IMR-90 (cell line): Measurements from ENCODE around the gene PITRM1. TPM values are rescaled to one million over a fixed set of nuclear protein-coding genes. Genes with fewer than 3 reads are reported as not detected.

Experiments used
- ATAC-seq: fragments of 200-7000 bp; cut with Tn5 transposase; 2 replicates; pipeline ENCODE4 v1.9.1; 2020; ENCODE audit warnings: low read depth, mild to moderate bottlenecking, moderate library complexity
- BruUV-seq: library from RNA; stranded (reverse); fragments of 400-500 nt; replicated peaks from 2 replicates; lab custom pipeline; 2021; lab: Mats Ljungman, UMichigan
- CTCF ChIA-PET: fragments of 300-600 bp; formaldehyde crosslinking; extraction: SDS; loops from one replicate; lab custom pipeline; 2021; ENCODE audit warnings: antibody characterized with exemption; lab: Yijun Ruan, JAX
- POLR2A ChIA-PET: fragments of 300-600 bp; sonication (Branson Sonifier 250); formaldehyde crosslinking; loops from one replicate; lab custom pipeline; 2022; ENCODE audit warnings: antibody characterized with exemption; ENCODE audit not compliant: unreplicated experiment; lab: Charles Lee
- DNase-seq: peaks from one replicate; pipeline ENCODE4 v3.0.0; 2013
- H2AFZ ChIP-seq: replicated peaks from 2 replicates; pipeline ENCODE3; 2013; ENCODE audit warnings: low read length, mild to moderate bottlenecking; ENCODE audit not compliant: poor library complexity
- H2AK5ac ChIP-seq: 2 replicates; pipeline ENCODE4 v1.6.1; 2013; ENCODE audit warnings: low read depth, low read length, inconsistent platforms
- H2AK9ac ChIP-seq: replicated peaks from 2 replicates; pipeline ENCODE3; 2013; ENCODE audit warnings: mild to moderate bottlenecking, low read depth, low read length, moderate library complexity; ENCODE audit not compliant: poor library complexity
- H2BK120ac ChIP-seq: 2 replicates; pipeline ENCODE4 v1.6.1; 2013; ENCODE audit warnings: low read depth, low read length, inconsistent platforms
- H2BK15ac ChIP-seq: 3 replicates; pipeline ENCODE4 v1.6.1; 2013; ENCODE audit warnings: low read depth, low read length, inconsistent platforms
- H2BK20ac ChIP-seq: 2 replicates; pipeline ENCODE4 v1.6.1; 2013; ENCODE audit warnings: low read depth, mild to moderate bottlenecking, inconsistent platforms, low read length, moderate library complexity
- H2BK5ac ChIP-seq: 2 replicates; pipeline ENCODE4 v1.6.1; 2013; ENCODE audit warnings: mild to moderate bottlenecking, low read depth, low read length, inconsistent platforms; ENCODE audit not compliant: poor library complexity, severe bottlenecking
- H3K14ac ChIP-seq: replicated peaks from 2 replicates; pipeline ENCODE4 v1.6.1; 2013; ENCODE audit warnings: low read depth, low read length, inconsistent platforms
- H3K18ac ChIP-seq: 2 replicates; pipeline ENCODE4 v1.6.1; 2013; ENCODE audit warnings: low read depth, low read length, control low read depth
- H3K23ac ChIP-seq: 2 replicates; pipeline ENCODE4 v1.6.1; 2013; ENCODE audit warnings: low read depth, low read length, inconsistent platforms
- H3K27ac ChIP-seq: 2 replicates; pipeline ENCODE4 v1.5.1; 2013; ENCODE audit warnings: mild to moderate bottlenecking, control low read depth, low read length; ENCODE audit not compliant: insufficient read depth
- H3K27me3 ChIP-seq: 2 replicates; pipeline ENCODE4 v1.6.1; 2013; ENCODE audit warnings: low read length; ENCODE audit not compliant: control insufficient read depth, insufficient read depth
- H3K36me3 ChIP-seq: 2 replicates; pipeline ENCODE4 v1.6.1; 2013; ENCODE audit warnings: low read length, mixed read lengths; ENCODE audit not compliant: control insufficient read depth, insufficient read depth
- H3K4ac ChIP-seq: 2 replicates; pipeline ENCODE4 v1.6.1; 2013; ENCODE audit warnings: low read depth, low read length, inconsistent platforms
- H3K4me1 ChIP-seq: 2 replicates; pipeline ENCODE4 v1.6.1; 2013; ENCODE audit warnings: low read length, mixed read lengths; ENCODE audit not compliant: control insufficient read depth, insufficient read depth
- H3K4me2 ChIP-seq: 2 replicates; pipeline ENCODE4 v1.6.1; 2013; ENCODE audit warnings: low read depth, mild to moderate bottlenecking, control low read depth, low read length, moderate library complexity
- H3K4me3 ChIP-seq: 2 replicates; pipeline ENCODE4 v1.5.1; 2013; ENCODE audit warnings: low read depth, mild to moderate bottlenecking, control low read depth, low read length, moderate library complexity; ENCODE audit not compliant: insufficient read depth
- H3K56ac ChIP-seq: 2 replicates; pipeline ENCODE4 v1.6.1; 2013; ENCODE audit warnings: low read length, inconsistent platforms; ENCODE audit not compliant: insufficient read depth; ENCODE audit errors: extremely low read depth
- H3K79me1 ChIP-seq, 2 experiments: 2 replicates each; pipeline ENCODE4 v1.6.1; 2013; ENCODE audit warnings: low read length in 2 of 2, inconsistent platforms in 1 of 2, low read depth in 1 of 2
- H3K9ac ChIP-seq: 2 replicates; pipeline ENCODE4 v1.6.1; 2013; ENCODE audit warnings: low read depth, low read length, control low read depth
- H3K9me1 ChIP-seq: 2 replicates; pipeline ENCODE4 v1.6.1; 2013; ENCODE audit warnings: low read length, inconsistent platforms; ENCODE audit not compliant: insufficient read depth
- H3K9me3 ChIP-seq: 2 replicates; pipeline ENCODE4 v1.6.1; 2013; ENCODE audit warnings: low read length; ENCODE audit not compliant: control insufficient read depth, insufficient read depth
- H4K20me1 ChIP-seq: 2 replicates; pipeline ENCODE4 v1.6.1; 2013; ENCODE audit warnings: low read length, inconsistent platforms; ENCODE audit not compliant: insufficient read depth
- H4K5ac ChIP-seq: 2 replicates; pipeline ENCODE4 v1.6.1; 2013; ENCODE audit warnings: mild to moderate bottlenecking, low read depth, low read length, control low read depth
- H4K8ac ChIP-seq, 2 experiments: 2 replicates each; pipeline ENCODE4 v1.6.1; 2013; ENCODE audit warnings: low read depth in 2 of 2, low read length in 2 of 2, control low read depth in 1 of 2, inconsistent platforms in 1 of 2
- H4K91ac ChIP-seq: 2 replicates; pipeline ENCODE4 v1.6.1; 2013; ENCODE audit warnings: low read depth, low read length, inconsistent platforms; ENCODE audit not compliant: insufficient read depth
- BHLHE40 ChIP-seq: fragments of 150-350 bp; IDR thresholded peaks from 2 replicates; pipeline ENCODE4 v1.6.1; 2016; ENCODE audit warnings: mild to moderate bottlenecking, low read depth, low read length
- CEBPB ChIP-seq: IDR thresholded peaks from 2 replicates; pipeline ENCODE4 v1.6.1; 2012; ENCODE audit warnings: low read depth, low read length, improper control_type of control experiment
- CHD1 ChIP-seq: IDR thresholded peaks from 2 replicates; pipeline ENCODE4 v1.6.1; 2012; ENCODE audit warnings: low read depth, low read length, improper control_type of control experiment
- FOS ChIP-seq: fragments of 150-350 bp; IDR thresholded peaks from 2 replicates; pipeline ENCODE4 v1.6.1; 2016; ENCODE audit warnings: low read depth, low read length
- MAFK ChIP-seq: IDR thresholded peaks from 2 replicates; pipeline ENCODE4 v1.6.1; 2012; ENCODE audit warnings: low read depth, low read length, improper control_type of control experiment
- MAZ ChIP-seq: IDR thresholded peaks from 2 replicates; pipeline ENCODE4 v1.6.1; 2012; ENCODE audit warnings: low read depth, mild to moderate bottlenecking, low read length, improper control_type of control experiment, moderate library complexity, borderline replicate concordance
- MXI1 ChIP-seq: IDR thresholded peaks from 2 replicates; pipeline ENCODE4 v1.6.1; 2012; ENCODE audit warnings: low read depth, mild to moderate bottlenecking, low read length, moderate library complexity, borderline replicate concordance
- NFE2L2 ChIP-seq: fragments of 150-350 bp; IDR thresholded peaks from 2 replicates; pipeline ENCODE4 v1.6.1; 2016; ENCODE audit warnings: low read depth, mild to moderate bottlenecking, low read length
- POLR2A ChIP-seq: IDR thresholded peaks from 2 replicates; pipeline ENCODE4 v1.6.1; 2012; ENCODE audit warnings: mild to moderate bottlenecking, low read depth, low read length
- RAD21 ChIP-seq: IDR thresholded peaks from 2 replicates; pipeline ENCODE4 v1.6.1; 2012; ENCODE audit warnings: low read length, improper control_type of control experiment
- RCOR1 ChIP-seq: IDR thresholded peaks from 2 replicates; pipeline ENCODE4 v1.6.1; 2012; ENCODE audit warnings: mild to moderate bottlenecking, low read length, improper control_type of control experiment; ENCODE audit not compliant: insufficient replicate concordance
- RFX5 ChIP-seq: IDR thresholded peaks from 2 replicates; pipeline ENCODE4 v1.8.0; 2012; ENCODE audit warnings: low read depth, mild to moderate bottlenecking, low read length, moderate library complexity
- SMC3 ChIP-seq: fragments of 150-350 bp; IDR thresholded peaks from 2 replicates; pipeline ENCODE4 v1.6.1; 2016; ENCODE audit warnings: low read depth, mild to moderate bottlenecking, antibody characterized with exemption, low read length, moderate library complexity
- WGBS, 2 experiments: methylation state at CpG; one replicate each; pipeline versions ENCODE4 v1.1.5 to v1.1.7; 2013; ENCODE audit warnings: missing lambda C conversion rate in 2 of 2; ENCODE audit not compliant: insufficient read length in 1 of 2; ENCODE audit errors: extremely low coverage in 2 of 2; 5-methylcytosine and 5-hydroxymethylcytosine counted together
- dilution Hi-C: fragments of 300-500 bp; cut with HindIII; formaldehyde crosslinking; loops from one replicate; pipeline ENCODE4 v1.14.3; 2018; ENCODE audit warnings: low sequenced_read_pairs; ENCODE audit not compliant: unreplicated experiment
- in situ Hi-C: fragments of 300-500 bp; cut with MboI; formaldehyde crosslinking; loops from 3 replicates; pipeline ENCODE4 v1.14.3; 2019; ENCODE audit warnings: low sequenced_read_pairs, inconsistent platforms, mixed read lengths
- intact Hi-C: fragments of 100-400 bp; cut with micrococcal nuclease; formaldehyde crosslinking; loops from 2 replicates; pipeline ENCODE4 v1.10.0; 2022
- polyA plus RNA-seq, 3 experiments: library from polyadenylated mRNA; depleted of rRNA; stranded (reverse); fragments of >200 nt; gene quantifications; 2 replicates each; pipeline ENCODE4 v1.2.3, GENCODE V29; 2012; ENCODE audit warnings: low replicate concordance in 1 of 3
- total RNA-seq: library from RNA; depleted of rRNA; stranded (reverse); fragments of >200 nt; gene quantifications from 2 replicates; pipeline ENCODE4 v1.2.3, GENCODE V29; 2012
- TF ChIP-seq, protein P1 (sequence below): fragments of 150-350 bp; IDR thresholded peaks from 2 replicates; pipeline ENCODE4 v1.6.1; 2017; ENCODE audit warnings: mild to moderate bottlenecking, antibody characterized with exemption, low read length, low read depth
- TF ChIP-seq, protein P2 (sequence below): fragments of 150-350 bp; IDR thresholded peaks from 2 replicates; pipeline ENCODE4 v1.6.1; 2016; ENCODE audit warnings: low read depth, mild to moderate bottlenecking, low read length, moderate library complexity, borderline replicate concordance
- TF ChIP-seq, protein P3 (sequence below): conservative IDR thresholded peaks from 2 replicates; pipeline ENCODE4 v1.5.1; 2012; ENCODE audit warnings: mild to moderate bottlenecking, low read depth, low read length, improper control_type of control experiment

PITRM1 gene
- total and polyA plus RNA-seq, 2 of the 4 experiments (the other 2 are of a cell fraction): 97.1 to 124 TPM

DNA sequence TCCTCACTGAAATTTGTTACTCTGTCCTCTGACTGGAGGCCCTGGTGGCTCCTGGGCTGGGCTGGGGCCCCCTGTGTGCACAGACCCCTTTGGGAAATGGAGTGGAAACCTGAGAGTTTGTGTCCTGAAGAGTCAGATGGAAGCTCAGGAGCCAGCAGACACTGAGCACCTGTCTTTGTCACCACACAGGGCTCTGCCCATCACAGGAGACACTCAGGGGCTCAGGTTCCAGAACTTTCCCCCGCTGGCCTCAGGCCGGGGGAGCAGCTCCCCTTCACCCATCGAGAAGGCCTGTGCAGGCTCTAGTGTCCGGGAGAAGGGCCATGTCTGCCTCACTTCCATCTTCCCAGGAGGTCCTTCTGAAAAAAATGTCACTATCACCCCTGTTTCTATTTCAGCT is 22.3 kb upstream of the PITRM1 start:
- Histone ChIP-seq H2AK9ac (peak overlapping the region; percentile 32), H3K27me3 (peaks cover 8% of the 10 kb centered on the region), H3K56ac (no peak overlapping the region), H2BK15ac (peak overlapping the region; percentile 48; the same call in 1 of the 3 replicates), H2BK120ac (no peak overlapping the region), H2AK5ac (no peak overlapping the region), H3K9me1 (peaks cover 4% of the 10 kb centered on the region), H3K9ac (no peak overlapping the region), H3K36me3 (no peaks in the 10 kb centered on the region), H3K79me1 (0 out of 4 replicates have a peak, but pooled peaks cover 0 to 5% of the 10 kb centered on the region in 2 experiments), H3K4ac (peak overlapping the region; percentile 15; the same call in 1 of the 2 replicates), H3K4me1 (peaks cover 10% of the 10 kb centered on the region), H2BK20ac (no peak overlapping the region), H4K8ac (no peak overlapping the region), H4K5ac (no peak overlapping the region), H4K91ac (peak overlapping the region; percentile 7; the same call in 1 of the 2 replicates), H2AFZ (peak overlapping the region; percentile 9), H3K14ac (no peak overlapping the region), H3K27ac (no peak overlapping the region), H3K4me2 (no peak overlapping the region), H4K20me1 (no peaks in the 10 kb centered on the region), H3K18ac (no peak overlapping the region), H3K4me3 (no peak overlapping the region), H2BK5ac (no peak overlapping the region), H3K23ac (no peak overlapping the region), H3K9me3 (no peaks in the 10 kb centered on the region)
- DNase-seq: no peak
- no TSS peak for BruUV-seq
- in situ Hi-C loops (loop anchor here (10.0 kb wide), 2 partner anchors 580 to 1570 kb away; no protein-coding TSS in a partner anchor), intact Hi-C loops (loop anchor here (5.0 to 10.0 kb wide), 3 partner anchors 257 to 1320 kb away; no protein-coding TSS in a partner anchor), dilution Hi-C loops (no loop called here)
- no peak for ATAC-seq
- no CpG with 5 or more reads among the region's 4 CpGs for WGBS, 2 experiments
- CTCF ChIA-PET: no interaction called here
- POLR2A ChIA-PET: no interaction called here
- TF ChIP-seq MXI1 (no peak), BHLHE40 (no peak), RFX5 (no peak), POLR2A (no peak), FOS (no peak), RAD21 (no peak), CHD1 (no peak), CEBPB (no peak), MAZ (no peak), MAFK (no peak), SMC3 (no peak), RCOR1 (no peak), NFE2L2 (no peak)
- TF ChIP-seq, protein P1, sequence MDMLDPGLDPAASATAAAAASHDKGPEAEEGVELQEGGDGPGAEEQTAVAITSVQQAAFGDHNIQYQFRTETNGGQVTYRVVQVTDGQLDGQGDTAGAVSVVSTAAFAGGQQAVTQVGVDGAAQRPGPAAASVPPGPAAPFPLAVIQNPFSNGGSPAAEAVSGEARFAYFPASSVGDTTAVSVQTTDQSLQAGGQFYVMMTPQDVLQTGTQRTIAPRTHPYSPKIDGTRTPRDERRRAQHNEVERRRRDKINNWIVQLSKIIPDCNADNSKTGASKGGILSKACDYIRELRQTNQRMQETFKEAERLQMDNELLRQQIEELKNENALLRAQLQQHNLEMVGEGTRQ: no peak
- TF ChIP-seq, protein P2, sequence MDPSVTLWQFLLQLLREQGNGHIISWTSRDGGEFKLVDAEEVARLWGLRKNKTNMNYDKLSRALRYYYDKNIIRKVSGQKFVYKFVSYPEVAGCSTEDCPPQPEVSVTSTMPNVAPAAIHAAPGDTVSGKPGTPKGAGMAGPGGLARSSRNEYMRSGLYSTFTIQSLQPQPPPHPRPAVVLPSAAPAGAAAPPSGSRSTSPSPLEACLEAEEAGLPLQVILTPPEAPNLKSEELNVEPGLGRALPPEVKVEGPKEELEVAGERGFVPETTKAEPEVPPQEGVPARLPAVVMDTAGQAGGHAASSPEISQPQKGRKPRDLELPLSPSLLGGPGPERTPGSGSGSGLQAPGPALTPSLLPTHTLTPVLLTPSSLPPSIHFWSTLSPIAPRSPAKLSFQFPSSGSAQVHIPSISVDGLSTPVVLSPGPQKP: no peak
- TF ChIP-seq, protein P3, sequence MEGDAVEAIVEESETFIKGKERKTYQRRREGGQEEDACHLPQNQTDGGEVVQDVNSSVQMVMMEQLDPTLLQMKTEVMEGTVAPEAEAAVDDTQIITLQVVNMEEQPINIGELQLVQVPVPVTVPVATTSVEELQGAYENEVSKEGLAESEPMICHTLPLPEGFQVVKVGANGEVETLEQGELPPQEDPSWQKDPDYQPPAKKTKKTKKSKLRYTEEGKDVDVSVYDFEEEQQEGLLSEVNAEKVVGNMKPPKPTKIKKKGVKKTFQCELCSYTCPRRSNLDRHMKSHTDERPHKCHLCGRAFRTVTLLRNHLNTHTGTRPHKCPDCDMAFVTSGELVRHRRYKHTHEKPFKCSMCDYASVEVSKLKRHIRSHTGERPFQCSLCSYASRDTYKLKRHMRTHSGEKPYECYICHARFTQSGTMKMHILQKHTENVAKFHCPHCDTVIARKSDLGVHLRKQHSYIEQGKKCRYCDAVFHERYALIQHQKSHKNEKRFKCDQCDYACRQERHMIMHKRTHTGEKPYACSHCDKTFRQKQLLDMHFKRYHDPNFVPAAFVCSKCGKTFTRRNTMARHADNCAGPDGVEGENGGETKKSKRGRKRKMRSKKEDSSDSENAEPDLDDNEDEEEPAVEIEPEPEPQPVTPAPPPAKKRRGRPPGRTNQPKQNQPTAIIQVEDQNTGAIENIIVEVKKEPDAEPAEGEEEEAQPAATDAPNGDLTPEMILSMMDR: no peak
